ENCODE measurements around the gene SGCE. TPM values are rescaled to one million over a fixed set of nuclear protein-coding genes. Genes with fewer than 3 reads are reported as not detected.

The SGCE gene
- total and polyA plus RNA-seq, 2 donors (not counting 1 experiment from before 2014, with no cell fraction given), result 8.9 to 13.0 TPM

DNA sequence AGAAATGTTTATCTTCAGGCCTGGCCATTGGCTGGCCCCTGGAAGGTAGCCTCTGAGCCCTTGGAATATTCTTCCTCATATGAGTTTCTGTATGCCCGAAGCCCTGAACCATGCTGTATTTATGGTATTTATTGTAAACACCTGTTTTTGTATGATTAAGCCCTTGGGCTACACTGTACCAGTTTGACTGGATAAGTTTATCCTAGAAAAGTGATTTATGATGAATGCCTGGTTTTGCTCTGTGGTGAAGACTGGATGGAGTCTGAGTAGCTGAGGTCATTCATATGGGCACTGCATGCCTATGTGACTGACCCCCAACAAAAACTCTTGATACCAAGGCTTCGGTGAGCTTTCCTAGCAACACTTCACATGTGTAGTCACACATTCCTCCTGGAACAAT lies 79.6 kb downstream of the SGCE start:
- no peaks in the 10 kb centered on the region for H3K27me3 Mint-ChIP-seq
- no peak for DNase-seq
- intact Hi-C loops (cut with micrococcal nuclease), result no loop called here
- H3K79me2 ChIP-seq (ENCODE audit: control insufficient read depth, insufficient read depth, low read length), result no peaks in the 10 kb centered on the region
- no peak overlapping the region for H3K27ac ChIP-seq (ENCODE audit: low read length in 2 of 2)
- H3K4me3 ChIP-seq (ENCODE audit: control extremely low read depth in 1 of 5, extremely low read depth in 1 of 5, insufficient read depth in 1 of 5, low read depth in 2 of 5, low read length in 4 of 5), result no peak overlapping the region
- H3K27ac Mint-ChIP-seq, result no peak overlapping the region
- no peaks in the 10 kb centered on the region for H4K20me1 ChIP-seq (ENCODE audit: control insufficient read depth, insufficient read depth, low read length, poor library complexity, severe bottlenecking)
- H3K4me1 Mint-ChIP-seq, result peaks cover 1% of the 10 kb centered on the region
- no peak overlapping the region for H3K9ac ChIP-seq (ENCODE audit: low read length)
- H3K4me3 Mint-ChIP-seq, result no peak overlapping the region
- ATAC-seq (ENCODE audit: low read depth), result no peak
- ChIA-PET POLR2A (no interaction called here), CTCF (no interaction called here)
- no peak overlapping the region for H3K4me2 ChIP-seq (replicated peaks; ENCODE audit: low read depth, low read length, poor library complexity, severe bottlenecking)
- peaks cover 5 to 7% of the 10 kb centered on the region in 2 experiments for H3K36me3 ChIP-seq (replicated peaks in 1 of 2; ENCODE audit: control extremely low read depth in 1 of 2, control insufficient read depth in 1 of 2, extremely low read depth in 1 of 2, insufficient read depth in 2 of 2, low read length in 1 of 2)
- WGBS (ENCODE audit: insufficient coverage), result no CpG with 5 or more reads among the region's 2 CpGs
- H3K4me1 ChIP-seq (ENCODE audit: control insufficient read depth in 2 of 2, insufficient read depth in 2 of 2, low read length in 2 of 2), result no peaks in the 10 kb centered on the region
- peaks cover 4 to 11% (median 8%) of the 10 kb centered on the region in 3 donors for H3K9me3 ChIP-seq (ENCODE audit: control extremely low read depth in 1 of 3, control insufficient read depth in 2 of 3, insufficient read depth in 1 of 3, low read length in 2 of 3)
- H3K27me3 ChIP-seq (replicated peaks in 1 of 4; ENCODE audit: control extremely low read depth in 1 of 4, control insufficient read depth in 3 of 4, insufficient read depth in 4 of 4, low read length in 3 of 4), result no peaks in the 10 kb centered on the region
- H3K9me3 Mint-ChIP-seq (ENCODE audit: insufficient read depth), result peaks cover 14% of the 10 kb centered on the region
- TF ChIP-seq, protein P1, sequence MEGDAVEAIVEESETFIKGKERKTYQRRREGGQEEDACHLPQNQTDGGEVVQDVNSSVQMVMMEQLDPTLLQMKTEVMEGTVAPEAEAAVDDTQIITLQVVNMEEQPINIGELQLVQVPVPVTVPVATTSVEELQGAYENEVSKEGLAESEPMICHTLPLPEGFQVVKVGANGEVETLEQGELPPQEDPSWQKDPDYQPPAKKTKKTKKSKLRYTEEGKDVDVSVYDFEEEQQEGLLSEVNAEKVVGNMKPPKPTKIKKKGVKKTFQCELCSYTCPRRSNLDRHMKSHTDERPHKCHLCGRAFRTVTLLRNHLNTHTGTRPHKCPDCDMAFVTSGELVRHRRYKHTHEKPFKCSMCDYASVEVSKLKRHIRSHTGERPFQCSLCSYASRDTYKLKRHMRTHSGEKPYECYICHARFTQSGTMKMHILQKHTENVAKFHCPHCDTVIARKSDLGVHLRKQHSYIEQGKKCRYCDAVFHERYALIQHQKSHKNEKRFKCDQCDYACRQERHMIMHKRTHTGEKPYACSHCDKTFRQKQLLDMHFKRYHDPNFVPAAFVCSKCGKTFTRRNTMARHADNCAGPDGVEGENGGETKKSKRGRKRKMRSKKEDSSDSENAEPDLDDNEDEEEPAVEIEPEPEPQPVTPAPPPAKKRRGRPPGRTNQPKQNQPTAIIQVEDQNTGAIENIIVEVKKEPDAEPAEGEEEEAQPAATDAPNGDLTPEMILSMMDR (IDR thresholded peaks at IDR 0.05), result no peak
- TF ChIP-seq EZH2 (IDR thresholded peaks at IDR 0.05; ENCODE audit: borderline replicate concordance, insufficient read depth, low read depth, low read length, poor library complexity, severe bottlenecking), result no peak
- H2AFZ ChIP-seq (ENCODE audit: insufficient read depth, low read depth, low read length, poor library complexity, severe bottlenecking), result no peak overlapping the region

DNA sequence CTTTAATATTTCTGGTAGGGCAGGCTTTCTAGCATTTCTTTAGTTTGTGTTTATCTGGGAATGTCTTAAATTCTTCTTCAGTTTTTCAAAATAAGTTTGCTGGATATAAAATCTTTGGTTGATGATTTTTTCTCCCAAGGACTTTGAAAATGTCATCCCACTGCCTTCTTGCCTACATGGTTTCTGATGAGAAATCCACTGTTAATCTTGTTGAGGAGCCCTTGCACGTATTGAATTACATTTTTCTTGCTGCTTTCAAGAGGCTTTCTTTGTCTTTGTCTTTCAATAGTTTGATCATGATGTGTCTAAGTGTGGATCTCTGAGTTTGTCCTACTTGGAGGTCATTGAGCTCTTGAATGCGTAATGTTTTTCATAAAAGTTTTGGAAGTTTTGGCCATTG lies 80.3 kb downstream of the SGCE start:
- H3K9ac ChIP-seq (ENCODE audit: low read length), result no peak overlapping the region
- H3K9me3 ChIP-seq (ENCODE audit: control extremely low read depth in 1 of 3, control insufficient read depth in 2 of 3, insufficient read depth in 1 of 3, low read length in 2 of 3), result peaks cover 4 to 11% (median 8%) of the 10 kb centered on the region in 3 donors
- H3K4me3 Mint-ChIP-seq, result no peak overlapping the region
- H3K36me3 ChIP-seq (replicated peaks in 1 of 2; ENCODE audit: control extremely low read depth in 1 of 2, control insufficient read depth in 1 of 2, extremely low read depth in 1 of 2, insufficient read depth in 2 of 2, low read length in 1 of 2), result peaks cover 5 to 7% of the 10 kb centered on the region in 2 experiments
- H2AFZ ChIP-seq (ENCODE audit: insufficient read depth, low read depth, low read length, poor library complexity, severe bottlenecking), result no peak overlapping the region
- no peaks in the 10 kb centered on the region for H3K79me2 ChIP-seq (ENCODE audit: control insufficient read depth, insufficient read depth, low read length)
- no peak for DNase-seq
- ChIA-PET POLR2A (no interaction called here), CTCF (no interaction called here)
- no peaks in the 10 kb centered on the region for H4K20me1 ChIP-seq (ENCODE audit: control insufficient read depth, insufficient read depth, low read length, poor library complexity, severe bottlenecking)
- no peaks in the 10 kb centered on the region for H3K4me1 ChIP-seq (ENCODE audit: control insufficient read depth in 2 of 2, insufficient read depth in 2 of 2, low read length in 2 of 2)
- H3K27ac Mint-ChIP-seq, result no peak overlapping the region
- no peak overlapping the region for H3K4me2 ChIP-seq (replicated peaks; ENCODE audit: low read depth, low read length, poor library complexity, severe bottlenecking)
- H3K27me3 Mint-ChIP-seq, result no peaks in the 10 kb centered on the region
- H3K4me1 Mint-ChIP-seq, result peaks cover 1% of the 10 kb centered on the region
- TF ChIP-seq, protein P1 (IDR thresholded peaks at IDR 0.05), result no peak
- TF ChIP-seq EZH2 (IDR thresholded peaks at IDR 0.05; ENCODE audit: borderline replicate concordance, insufficient read depth, low read depth, low read length, poor library complexity, severe bottlenecking), result no peak
- H3K27ac ChIP-seq (ENCODE audit: low read length in 2 of 2), result no peak overlapping the region
- no peak for ATAC-seq (ENCODE audit: low read depth)
- H3K27me3 ChIP-seq (replicated peaks in 1 of 4; ENCODE audit: control extremely low read depth in 1 of 4, control insufficient read depth in 3 of 4, insufficient read depth in 4 of 4, low read length in 3 of 4), result no peaks in the 10 kb centered on the region
- no peak overlapping the region for H3K4me3 ChIP-seq (ENCODE audit: control extremely low read depth in 1 of 5, extremely low read depth in 1 of 5, insufficient read depth in 1 of 5, low read depth in 2 of 5, low read length in 4 of 5)
- no CpG with 5 or more reads among the region's 2 CpGs for WGBS (ENCODE audit: insufficient coverage)
- intact Hi-C loops (cut with micrococcal nuclease), result no loop called here
- peaks cover 11% of the 10 kb centered on the region for H3K9me3 Mint-ChIP-seq (ENCODE audit: insufficient read depth)
